Endothelial cell of umbilical vein (primary cell): ENCODE results near the gene CCDC179. TPM values are rescaled to one million over a fixed set of nuclear protein-coding genes. Genes with fewer than 3 reads are reported as not detected.

Experiments used
- BruUV-seq: library from RNA; stranded (reverse); fragments of 400-500 nt; replicated peaks from 2 replicates; lab custom pipeline; 2021; lab: Mats Ljungman, UMichigan
- CTCF ChIA-PET: fragments of 300-600, 350-600 bp; sonication (Branson Sonifier 250); formaldehyde crosslinking; loops from one replicate; lab custom pipeline; 2021; ENCODE audit warnings: antibody characterized with exemption, inconsistent platforms; lab: Charles Lee
- POLR2A ChIA-PET: fragments of 300-600, 350-600 bp; sonication (Branson Sonifier 250); formaldehyde crosslinking; loops from one replicate; lab custom pipeline; 2021; ENCODE audit warnings: antibody characterized with exemption, inconsistent platforms; lab: Charles Lee
- DNase-seq: peaks from one replicate; pipeline ENCODE4 v3.0.0-alpha.2; 2011; ENCODE audit warnings: low read depth, low spot score
- FAIRE-seq: peaks from 2 replicates; lab custom pipeline; 2011; peaks lifted over from hg19 to GRCh38; lab: Jason Lieb, UNC
- H2AFZ ChIP-seq: 2 replicates; pipeline ENCODE4 v1.6.0; 2012; ENCODE audit warnings: low read depth, low read length, control low read depth, inconsistent platforms
- H3K27ac ChIP-seq: 2 replicates; pipeline ENCODE4 v1.5.1; 2011; ENCODE audit warnings: low read depth, mild to moderate bottlenecking, control low read depth, low read length, moderate library complexity; ENCODE audit not compliant: insufficient read depth
- H3K27me3 ChIP-seq, 2 experiments: 2 replicates each; pipeline versions ENCODE4 v1.6.0 to v1.6.1; 2011; ENCODE audit warnings: low read length in 2 of 2, mixed read lengths in 1 of 2; ENCODE audit not compliant: control insufficient read depth in 2 of 2, insufficient read depth in 2 of 2
- H3K36me3 ChIP-seq, 2 experiments: 2 replicates in 1 of 2; 3 replicates in 1 of 2; pipeline ENCODE4 v1.5.1; 2011; ENCODE audit warnings: low read length in 2 of 2, mild to moderate bottlenecking in 1 of 2, moderate library complexity in 1 of 2; ENCODE audit not compliant: control insufficient read depth in 2 of 2, insufficient read depth in 2 of 2; ENCODE audit errors: extremely low read depth in 1 of 2
- H3K4me1 ChIP-seq: 3 replicates; pipeline ENCODE4 v1.5.1; 2011; ENCODE audit warnings: mild to moderate bottlenecking, low read length; ENCODE audit not compliant: control insufficient read depth, insufficient read depth; ENCODE audit errors: extremely low read depth
- H3K4me2 ChIP-seq: 2 replicates; pipeline ENCODE4 v1.6.1; 2011; ENCODE audit warnings: low read length, control low read depth, mixed read lengths; ENCODE audit not compliant: insufficient read depth
- H3K4me3 ChIP-seq, 3 experiments: fragments of 200-600 bp in 1 of 3; sonication (generic), shearing (Covaris generic) in 1 of 3; replicated peaks in 1 of 3; 2 replicates each; pipeline ENCODE4 v1.5.1; 2011 to 2016; ENCODE audit warnings: control low read depth in 3 of 3, low read length in 3 of 3, mild to moderate bottlenecking in 2 of 3, inconsistent platforms in 1 of 3, low read depth in 1 of 3, moderate library complexity in 1 of 3; ENCODE audit not compliant: insufficient read depth in 1 of 3
- H3K79me2 ChIP-seq: 2 replicates; pipeline ENCODE4 v1.6.0; 2012; ENCODE audit warnings: low read length, inconsistent platforms; ENCODE audit not compliant: control insufficient read depth, insufficient read depth
- H3K9ac ChIP-seq: replicated peaks from 2 replicates; pipeline ENCODE3; 2011; ENCODE audit warnings: low read length, control low read depth; ENCODE audit not compliant: insufficient read depth; ENCODE audit errors: extremely low read depth
- H3K9me1 ChIP-seq: replicated peaks from 3 replicates; pipeline ENCODE4 v1.6.0; 2011; ENCODE audit warnings: mild to moderate bottlenecking, low read length; ENCODE audit not compliant: control insufficient read depth, insufficient read depth; ENCODE audit errors: extremely low read depth
- H3K9me3 ChIP-seq: replicated peaks from 2 replicates; pipeline ENCODE4 v1.5.1; 2012; ENCODE audit warnings: low read length, inconsistent platforms; ENCODE audit not compliant: control insufficient read depth, insufficient read depth
- H4K20me1 ChIP-seq: replicated peaks from 2 replicates; pipeline ENCODE3; 2011; ENCODE audit warnings: mild to moderate bottlenecking, low read length; ENCODE audit not compliant: control insufficient read depth, insufficient read depth; ENCODE audit errors: extremely low read depth
- EZH2 ChIP-seq: IDR thresholded peaks from 2 replicates; pipeline ENCODE4 v1.6.1; 2012; ENCODE audit warnings: borderline replicate concordance, low read depth, mild to moderate bottlenecking, moderate library complexity, low read length, inconsistent platforms; ENCODE audit not compliant: severe bottlenecking
- FOS ChIP-seq: IDR thresholded peaks from 2 replicates; pipeline ENCODE4 v1.6.1; 2011; ENCODE audit warnings: mild to moderate bottlenecking, low read length, moderate library complexity, borderline replicate concordance; ENCODE audit not compliant: insufficient read depth
- GATA2 ChIP-seq: IDR thresholded peaks from 2 replicates; pipeline ENCODE4 v1.7.0; 2011; ENCODE audit warnings: low read depth, mild to moderate bottlenecking, moderate library complexity, mixed read lengths, low read length; ENCODE audit not compliant: insufficient read length, insufficient read depth
- JUN ChIP-seq: IDR thresholded peaks from 2 replicates; pipeline ENCODE4 v1.6.1; 2011; ENCODE audit warnings: borderline replicate concordance, low read depth; ENCODE audit not compliant: insufficient read length, insufficient read depth
- MAX ChIP-seq: IDR thresholded peaks from 2 replicates; pipeline ENCODE4 v1.6.1; 2011; ENCODE audit not compliant: insufficient read depth, insufficient read length
- MYC ChIP-seq: IDR thresholded peaks from one replicate; pipeline ENCODE4 v1.6.1; 2011; ENCODE audit warnings: mild to moderate bottlenecking, low read depth, low read length
- POLR2A ChIP-seq: IDR thresholded peaks from 2 replicates; pipeline ENCODE4 v1.6.1; 2012; ENCODE audit warnings: low read depth, mild to moderate bottlenecking, control low read depth, low read length
- POLR2AphosphoS5 ChIP-seq: IDR thresholded peaks from 2 replicates; pipeline ENCODE4 v1.6.1; 2012; ENCODE audit warnings: low read depth, mild to moderate bottlenecking, control low read depth, low read length, moderate library complexity; ENCODE audit not compliant: insufficient read depth
- dilution Hi-C: fragments of 300-500 bp; cut with MboI; formaldehyde crosslinking; loops from one replicate; pipeline ENCODE4 v1.15.0; 2019; ENCODE audit warnings: low sequenced_read_pairs; ENCODE audit not compliant: extremely low pct_ligation_motif_present
- intact Hi-C: fragments of 100-400 bp; cut with micrococcal nuclease; formaldehyde crosslinking; loops from one replicate; pipeline ENCODE4 v1.10.0; 2022
- polyA plus RNA-seq, 4 experiments: library from polyadenylated mRNA; depleted of rRNA in 3 of 4; stranded (reverse) in 3 of 4; unstranded in 1 of 4; fragments of >200 nt; gene quantifications; 2 replicates each; pipeline versions ENCODE4 v1.2.1 to v1.2.3, GENCODE V29; 2011 to 2012; ENCODE audit warnings: missing spikeins in 1 of 4
- total RNA-seq: library from RNA; stranded (reverse); gene quantifications from 2 replicates; pipeline ENCODE4 v1.2.3, GENCODE V29; 2021

CCDC179 gene
- total and polyA plus RNA-seq, 2 donors (not counting 3 experiments of a cell fraction or from before 2014, with no cell fraction given): not detected

DNA sequence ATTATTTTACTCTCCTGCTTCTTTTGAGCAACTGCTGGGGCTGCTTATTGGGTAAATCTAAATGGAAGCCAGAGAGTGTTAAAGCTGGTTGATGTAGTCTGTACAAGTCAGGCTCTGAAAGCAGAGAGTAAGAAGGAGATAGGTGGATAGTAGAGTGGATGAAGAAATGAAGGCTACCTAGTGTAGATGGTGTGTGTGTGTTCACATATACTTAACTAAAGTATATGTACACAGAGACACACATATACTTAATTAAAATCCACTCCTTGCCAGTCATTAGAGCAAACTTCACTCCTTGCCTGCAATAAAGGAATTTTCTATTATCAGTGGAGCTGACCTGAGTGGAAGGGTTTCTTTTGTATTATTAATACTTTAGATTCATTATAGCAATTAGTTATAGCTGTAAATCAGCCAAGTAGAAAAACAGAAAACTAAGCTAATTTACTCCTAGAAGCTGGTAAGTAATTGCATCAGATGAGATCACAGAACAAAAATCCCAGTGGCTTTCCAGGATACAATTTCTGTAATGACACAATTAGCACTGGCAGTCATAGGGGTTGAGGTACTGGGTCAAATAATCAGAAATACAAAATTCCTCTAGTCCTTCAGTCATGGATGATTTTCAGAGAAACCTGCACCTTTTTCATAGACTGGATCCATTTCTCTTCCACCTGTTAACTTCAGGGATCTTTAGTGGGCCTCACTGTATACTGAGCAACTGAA lies 40.7 kb upstream of the CCDC179 start:
- Histone ChIP-seq H3K36me3 (no peaks in the 10 kb centered on the region), H3K27ac (no peak overlapping the region), H3K9me3 (no peaks in the 10 kb centered on the region), H3K79me2 (no peaks in the 10 kb centered on the region), H4K20me1 (no peaks in the 10 kb centered on the region), H3K9me1 (no peaks in the 10 kb centered on the region), H2AFZ (no peak overlapping the region), H3K4me3 (no peak overlapping the region), H3K4me2 (no peak overlapping the region), H3K9ac (no peak overlapping the region), H3K27me3 (peaks cover 2% of the 10 kb centered on the region in 2 experiments), H3K4me1 (no peaks in the 10 kb centered on the region)
- DNase-seq (no peak), FAIRE-seq (no peak)
- ChIA-PET POLR2A (no interaction called here), CTCF (interaction anchor here (1.4 to 1.6 kb wide), 2 partner anchors 15 to 25 kb away, joined by 7 to 9 read pairs; no protein-coding TSS in a partner anchor)
- BruUV-seq: no TSS peak
- dilution Hi-C loops (no loop called here), intact Hi-C loops (no loop called here)
- TF ChIP-seq JUN (no peak), FOS (no peak), POLR2A (no peak), MAX (no peak), POLR2AphosphoS5 (no peak), MYC (no peak), EZH2 (no peak), GATA2 (no peak)
